Measurements from ENCODE around the gene PRELID3B.

Gene PRELID3B

DNA sequence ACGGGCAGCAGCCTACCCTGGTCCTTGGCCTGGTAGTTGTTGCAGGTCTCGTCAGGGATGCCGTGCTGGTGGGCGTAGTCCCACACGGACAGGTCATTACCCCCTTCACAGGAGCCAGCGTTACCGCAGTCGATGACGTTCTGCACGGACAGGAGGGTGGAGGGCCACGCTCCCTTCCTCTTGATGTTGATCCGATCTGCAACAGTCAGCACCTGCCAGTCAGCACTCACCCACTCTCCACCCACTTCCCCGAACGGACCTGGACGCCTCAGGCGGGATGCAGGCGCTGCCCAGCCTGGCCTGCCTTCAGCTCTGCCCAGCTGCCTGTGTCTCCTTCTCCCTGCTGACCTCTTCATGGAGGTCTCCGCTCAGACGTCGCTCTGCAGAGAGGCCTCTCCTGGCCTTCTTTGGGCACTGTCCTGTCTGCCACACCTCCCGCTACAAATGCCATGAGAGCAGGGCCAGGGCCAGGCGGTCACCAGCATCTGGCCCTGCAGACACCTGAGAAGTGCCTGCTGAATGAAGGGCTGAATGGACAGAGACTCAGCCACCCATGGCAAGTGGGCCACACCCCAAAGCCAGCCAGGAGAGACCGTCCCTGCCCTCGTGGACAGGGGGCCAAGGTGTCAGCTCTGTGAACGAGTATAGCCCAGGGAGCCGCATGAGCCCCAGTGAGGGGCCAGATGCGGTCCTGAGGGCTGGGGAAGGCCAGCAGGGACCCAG, 41.0 kb downstream of the PRELID3B start:
- peak in 3 of 10 donors; percentile 62 to 72 (median 67) for DNase-seq
- intact Hi-C loops (cut with DNase I): no loop called here

DNA sequence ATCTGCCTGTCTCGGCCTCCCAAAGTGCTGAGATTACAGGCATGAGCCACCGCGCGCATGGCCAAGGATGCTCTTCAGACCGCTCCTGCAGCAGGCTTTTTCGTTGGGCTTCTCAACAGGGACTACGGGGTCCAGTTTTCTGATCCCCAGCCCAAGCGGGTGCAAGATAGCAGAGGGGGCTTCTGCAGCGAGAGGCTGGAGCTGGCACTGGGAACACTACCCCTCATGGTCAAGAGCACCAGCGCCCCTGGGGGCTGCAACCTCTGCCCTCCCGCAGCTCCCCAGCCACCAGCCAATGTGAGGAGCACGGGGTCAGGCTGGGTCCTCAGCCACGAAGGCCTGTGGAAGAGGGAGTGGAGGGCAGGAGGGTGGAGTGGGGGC, 41.5 kb downstream of the PRELID3B start:
- DNase-seq: peak in 2 of 10 donors; percentile 54 to 75
- intact Hi-C loops (cut with DNase I): no loop called here

DNA sequence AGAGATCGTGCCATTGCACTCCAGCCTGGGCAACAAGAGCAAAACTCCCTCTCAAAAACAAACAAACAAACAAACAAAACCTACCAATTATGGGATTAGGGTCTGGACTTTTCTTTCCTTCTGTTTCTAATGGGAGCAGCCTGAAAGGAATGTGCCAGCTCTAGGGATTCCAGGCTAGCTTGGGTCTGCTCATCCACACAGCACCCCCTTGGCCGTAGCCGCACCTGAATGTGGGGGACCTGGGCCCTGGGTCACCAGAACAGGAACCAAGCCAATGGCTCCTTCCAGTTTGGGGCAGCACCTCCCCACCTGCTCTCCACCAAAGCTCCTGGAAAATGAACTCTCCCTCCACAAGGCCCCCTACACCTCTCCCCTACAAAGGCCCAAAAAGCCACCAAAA, 42.3 kb downstream of the PRELID3B start:
- peak in 1 of 10 donors; percentile 6 for DNase-seq
- intact Hi-C loops (cut with DNase I): no loop called here

DNA sequence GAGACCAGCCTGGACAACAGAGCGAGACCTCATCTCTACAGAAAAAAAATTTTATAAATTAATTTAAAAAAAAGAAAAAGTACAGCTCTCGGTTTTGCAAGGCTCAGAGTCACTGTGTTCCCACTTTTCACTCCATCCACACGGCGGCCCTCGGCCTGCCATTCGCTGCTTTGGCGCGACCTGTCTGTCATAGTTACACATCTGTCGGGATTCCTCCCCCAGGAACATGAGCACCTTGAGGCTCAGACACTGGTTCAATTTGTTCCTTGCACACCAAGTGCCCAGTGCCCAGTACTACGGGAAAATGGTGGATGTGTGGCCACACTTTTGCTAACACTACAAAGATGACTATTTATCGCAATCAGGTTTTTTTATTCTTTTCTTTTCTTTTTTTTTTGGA, 43.9 kb downstream of the PRELID3B start:
- peak in 2 of 10 donors; percentile 40 to 83 for DNase-seq
- intact Hi-C loops (cut with DNase I): no loop called here

DNA sequence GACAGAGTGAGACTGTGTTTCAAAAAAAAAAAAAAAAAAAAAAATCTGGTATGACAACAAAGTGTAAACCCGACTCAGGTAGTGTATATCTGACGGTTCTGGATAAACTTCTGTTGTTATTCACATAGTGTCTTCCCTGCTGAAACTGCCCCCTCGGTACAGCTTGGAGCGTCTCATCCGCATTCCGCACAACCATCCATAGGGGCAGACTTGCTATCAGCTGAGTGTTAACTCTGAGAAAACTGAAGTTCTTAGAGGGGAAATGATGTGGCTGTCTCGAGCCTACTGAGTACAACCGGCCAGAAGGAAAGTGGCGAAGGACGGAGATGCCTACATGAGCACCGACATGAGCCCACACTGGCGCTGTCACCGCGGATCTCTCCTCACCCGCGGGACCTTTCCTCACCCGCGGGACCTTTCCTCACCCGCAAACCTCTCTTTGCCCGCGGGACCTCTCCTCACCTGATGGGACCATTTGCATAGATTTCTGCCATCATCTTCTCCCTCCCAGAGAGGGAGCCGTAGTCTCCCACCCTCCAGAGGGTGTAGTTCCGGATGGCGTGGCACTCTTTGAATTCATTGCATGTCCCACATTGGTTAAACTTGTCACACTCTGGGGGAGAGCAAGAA, 45.3 kb downstream of the PRELID3B start:
- DNase-seq: peak in 2 of 10 donors; percentile 16 to 64

DNA sequence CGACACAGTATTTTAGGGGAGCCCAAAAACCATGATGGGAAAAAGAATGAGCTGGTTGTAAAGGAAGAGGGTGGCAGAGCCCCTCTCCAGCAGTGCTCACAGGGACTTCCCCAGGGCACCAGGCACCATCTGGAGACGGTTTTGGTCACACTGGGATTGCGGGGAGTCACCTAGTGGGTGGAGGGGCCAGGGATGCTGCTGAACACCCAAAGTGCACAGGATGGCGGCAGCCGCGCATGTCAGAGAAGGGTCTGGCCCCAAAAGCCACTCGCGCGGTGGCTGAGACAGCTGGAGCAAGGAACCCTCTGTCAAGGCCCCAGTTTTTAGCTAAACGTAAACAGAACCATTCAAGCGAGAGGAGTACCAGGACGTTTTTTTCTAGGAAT, 46.4 kb downstream of the PRELID3B start:
- peak in 2 of 10 donors; percentile 30 to 68 for DNase-seq

More for the DNA sequence above, 45.3 kb downstream of the PRELID3B start:
- intact Hi-C loops (cut with DNase I): no loop called here

DNA sequence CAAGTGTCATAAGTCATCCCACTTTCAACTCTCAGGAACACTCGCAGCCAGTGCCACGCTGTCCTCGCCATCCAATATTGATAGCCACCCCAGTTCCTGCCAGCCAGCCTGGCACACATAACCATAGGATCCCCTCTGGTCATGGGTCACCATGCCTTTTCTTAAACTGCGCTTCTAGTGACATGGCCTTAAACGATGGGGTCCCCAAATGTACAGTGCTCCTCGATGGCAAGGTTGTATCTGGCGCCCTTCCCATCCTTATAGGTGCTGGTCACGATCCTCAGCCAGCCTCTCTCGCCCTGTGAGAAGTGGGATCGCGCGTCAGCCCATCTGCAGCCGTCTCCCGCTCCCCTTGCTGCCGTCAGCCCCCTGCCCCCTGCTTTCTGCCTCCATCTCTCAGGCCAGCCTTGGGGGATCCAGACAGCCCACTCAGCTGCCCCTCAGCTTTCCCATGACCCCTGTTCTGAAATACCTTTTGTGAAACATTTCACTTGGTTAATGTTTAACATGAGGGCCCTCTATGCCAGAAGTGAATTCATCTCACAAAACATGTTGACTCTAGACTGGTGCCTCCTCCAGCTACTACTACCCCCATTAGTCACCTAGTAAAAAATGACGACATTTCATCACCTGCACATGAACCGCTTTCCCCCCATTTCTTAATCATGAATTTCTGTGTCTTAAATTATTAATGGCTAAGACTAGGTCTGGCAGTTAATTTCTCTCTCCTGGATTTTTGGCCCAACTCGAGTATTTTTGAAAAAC, 46.9 kb downstream of the PRELID3B start:
- intact Hi-C loops (cut with DNase I): no loop called here
- DNase-seq: peak in 2 of 10 donors; percentile 15 to 77

More for the DNA sequence above, 46.4 kb downstream of the PRELID3B start:
- intact Hi-C loops (cut with DNase I): no loop called here

DNA sequence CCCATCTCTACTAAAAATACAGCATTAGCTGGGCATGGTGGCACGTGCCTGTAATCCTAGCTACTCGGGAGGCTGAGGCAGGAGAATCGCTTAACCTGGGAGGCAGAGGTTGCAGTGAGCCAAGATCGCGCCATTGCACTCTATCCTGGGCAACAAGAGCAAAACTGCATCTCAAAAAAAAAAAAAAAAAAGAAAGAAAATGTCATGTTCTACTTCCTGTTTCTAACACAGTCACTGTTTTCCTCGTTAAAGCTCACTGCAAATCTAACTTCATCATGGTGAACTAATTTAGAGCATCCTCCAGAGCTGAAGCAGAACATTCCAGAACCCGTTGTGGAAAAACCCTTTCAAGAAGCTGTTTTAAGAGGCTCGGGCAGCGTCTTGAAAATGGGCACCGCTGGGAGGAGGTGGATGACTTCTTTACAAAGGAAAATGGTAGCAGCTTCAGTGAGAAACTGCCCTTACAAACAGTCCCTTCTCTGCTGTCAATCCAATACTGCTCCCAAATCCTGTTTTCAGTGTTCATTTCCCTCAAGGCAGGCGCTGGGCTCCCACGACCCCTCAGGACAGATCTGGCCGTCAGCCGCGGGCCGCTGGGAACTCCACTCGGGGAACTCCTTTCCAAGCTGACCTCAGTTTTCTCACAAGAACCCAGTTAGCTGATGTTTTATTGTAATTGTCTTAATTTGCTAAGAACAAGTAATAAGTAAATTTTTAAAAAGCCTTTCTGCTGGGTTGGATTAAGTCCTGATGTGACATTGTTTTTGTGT, 48.0 kb downstream of the PRELID3B start:
- intact Hi-C loops (cut with DNase I): no loop called here
- peak in 2 of 10 donors; percentile 45 to 61 for DNase-seq

DNA sequence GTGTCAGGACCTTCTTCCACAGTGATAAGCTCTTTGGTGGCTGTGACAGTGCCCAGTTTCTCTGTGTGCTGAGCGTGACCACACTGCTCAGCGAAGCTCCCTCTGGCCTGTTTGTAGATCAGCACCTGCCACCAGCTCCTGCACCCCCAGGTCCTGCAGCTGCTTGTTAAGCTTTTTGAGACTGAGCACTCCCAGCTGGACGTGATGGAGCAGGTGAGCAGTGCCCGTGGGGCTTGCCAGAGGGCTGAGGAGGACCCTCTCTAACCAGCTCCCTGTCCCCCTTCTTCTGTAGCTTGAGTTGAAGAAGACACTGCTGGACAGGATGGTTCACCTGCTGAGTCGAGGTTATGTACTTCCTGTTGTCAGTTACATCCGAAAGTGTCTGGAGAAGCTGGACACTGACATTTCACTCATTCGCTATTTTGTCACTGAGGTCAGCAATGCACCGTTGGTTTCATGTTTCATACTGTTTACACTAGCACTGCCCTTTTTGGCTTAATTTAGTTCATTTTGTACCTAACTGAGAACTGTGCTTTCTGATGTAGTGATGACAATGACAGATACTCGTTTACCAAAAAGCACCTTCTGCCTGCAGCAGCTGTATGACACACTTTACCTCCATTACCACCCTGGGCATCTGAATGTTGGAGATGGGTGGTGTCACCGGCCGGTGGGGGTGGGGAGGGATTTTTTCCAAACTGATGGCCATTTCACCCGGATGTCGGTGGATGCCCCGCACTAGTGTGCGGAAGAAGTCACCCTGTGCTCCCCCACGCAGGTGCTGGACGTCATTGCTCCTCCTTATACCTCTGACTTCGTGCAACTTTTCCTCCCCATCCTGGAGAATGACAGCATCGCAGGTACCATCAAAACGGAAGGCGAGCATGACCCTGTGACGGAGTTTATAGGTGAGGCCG, 49.0 kb downstream of the PRELID3B start:
- intact Hi-C loops (cut with DNase I): no loop called here
- DNase-seq: peak in 1 of 10 donors; percentile 70

DNA sequence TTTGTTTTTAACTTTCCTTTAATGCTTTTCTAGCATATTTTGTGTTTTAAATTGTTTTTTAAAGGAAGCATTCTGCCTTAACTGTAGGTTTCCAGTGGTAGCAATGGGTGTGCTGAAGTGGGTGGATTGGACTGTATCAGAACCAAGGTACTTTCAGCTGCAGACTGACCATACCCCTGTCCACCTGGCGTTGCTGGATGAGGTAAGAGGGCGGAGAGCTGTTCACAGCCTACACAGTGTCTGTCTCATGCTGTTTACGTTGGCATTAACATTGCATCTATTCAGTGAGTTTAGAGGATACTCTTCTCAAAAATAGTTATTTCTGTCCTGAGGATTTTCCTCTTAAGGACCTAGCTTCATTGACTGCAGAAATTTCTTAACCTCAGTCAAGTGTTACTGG, 49.7 kb downstream of the PRELID3B start:
- intact Hi-C loops (cut with DNase I): no loop called here
- DNase-seq: no peak

DNA sequence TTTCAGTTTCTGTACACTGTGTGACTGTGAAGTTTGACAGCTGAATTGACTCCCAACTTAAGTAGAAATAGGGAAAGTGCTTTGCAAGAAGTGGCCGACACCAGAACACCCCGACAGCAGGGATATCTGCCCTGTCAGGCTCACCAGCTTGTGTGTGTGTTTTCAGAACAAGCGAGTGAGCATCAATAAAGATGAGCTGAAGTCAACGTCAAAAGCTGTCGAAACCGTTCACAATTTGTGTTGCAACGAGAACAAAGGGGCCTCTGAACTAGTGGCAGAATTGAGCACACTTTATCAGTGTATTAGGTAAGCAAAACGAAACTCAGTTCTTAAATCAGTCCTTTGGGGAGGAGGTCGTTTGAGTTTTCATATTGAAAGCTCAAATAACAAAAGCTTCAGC, 50.9 kb downstream of the PRELID3B start:
- intact Hi-C loops (cut with DNase I): no loop called here
- DNase-seq: peak in 1 of 10 donors; percentile 57

DNA sequence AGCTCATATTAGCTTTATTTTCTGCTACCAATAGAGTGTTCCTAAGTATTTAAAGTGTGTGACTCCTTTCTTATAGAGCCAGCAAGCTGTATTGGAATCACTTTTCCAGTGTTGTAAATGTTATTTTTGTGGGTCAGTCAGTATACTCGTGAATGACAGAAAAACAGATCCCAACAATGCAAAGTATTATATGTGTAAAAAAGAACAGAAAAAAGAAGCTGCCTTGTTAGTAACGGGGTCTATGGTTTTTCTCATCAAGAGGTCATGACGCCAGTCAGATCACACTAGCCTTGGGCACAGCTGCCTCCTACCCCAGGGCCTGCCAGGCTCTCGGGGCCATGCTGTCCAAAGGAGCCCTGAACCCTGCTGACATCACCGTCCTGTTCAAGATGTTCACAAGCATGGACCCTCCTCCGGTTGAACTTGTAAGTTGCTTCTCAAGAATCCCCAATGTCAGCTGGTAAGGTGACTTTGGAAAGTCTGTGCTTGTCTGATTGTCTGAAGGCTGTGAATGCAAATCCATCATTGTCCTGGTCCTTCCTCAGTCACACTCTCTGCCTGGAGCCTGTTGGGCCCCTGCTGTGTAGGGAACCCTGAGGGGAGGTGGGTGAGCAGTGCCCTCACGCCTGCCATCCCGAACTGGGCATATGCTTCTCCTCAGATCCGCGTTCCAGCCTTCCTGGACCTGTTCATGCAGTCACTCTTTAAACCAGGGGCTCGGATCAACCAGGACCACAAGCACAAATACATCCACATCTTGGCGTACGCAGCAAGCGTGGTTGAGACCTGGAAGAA, 51.7 kb downstream of the PRELID3B start:
- peak in 3 of 10 donors; percentile 14 to 75 (median 67) for DNase-seq
- intact Hi-C loops (cut with DNase I): no loop called here

DNA sequence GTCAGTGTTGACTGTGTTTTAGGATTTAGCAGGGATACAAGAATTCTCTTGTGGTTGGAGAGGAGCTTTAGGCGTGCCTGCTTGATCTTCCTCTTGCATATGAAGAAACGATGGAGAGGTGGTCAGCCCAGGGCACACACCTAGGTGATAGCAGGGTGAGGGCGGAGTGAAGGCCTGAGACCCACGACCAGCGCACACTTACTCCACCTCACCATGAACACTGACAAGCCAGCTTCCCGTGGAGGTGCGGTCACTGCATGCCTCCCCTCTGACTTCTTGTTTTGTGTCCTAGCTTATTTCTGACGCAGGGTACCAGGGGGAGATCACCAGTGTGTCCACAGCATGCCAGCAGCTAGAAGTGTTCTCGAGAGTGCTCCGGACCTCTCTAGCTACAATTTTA, 53.4 kb downstream of the PRELID3B start:
- intact Hi-C loops (cut with DNase I): no loop called here
- peak in 1 of 10 donors; percentile 27 for DNase-seq

DNA sequence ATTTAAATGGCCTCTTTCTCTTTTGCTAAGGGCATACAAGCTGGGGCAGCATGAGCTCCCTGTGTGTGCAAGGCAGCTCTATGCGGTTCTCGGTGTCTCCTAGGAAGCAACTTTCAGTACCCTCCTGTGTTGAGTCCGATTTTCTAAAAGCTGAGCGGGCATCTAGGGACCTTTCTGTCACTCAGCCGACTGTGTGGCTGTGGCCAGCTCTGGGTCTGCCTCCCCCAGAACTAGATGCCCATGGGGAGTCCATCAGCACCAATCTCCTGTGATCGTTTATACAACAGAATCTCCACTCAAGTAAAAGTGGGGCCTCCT, 54.1 kb downstream of the PRELID3B start:
- intact Hi-C loops (cut with DNase I): no loop called here
- no peak for DNase-seq

DNA sequence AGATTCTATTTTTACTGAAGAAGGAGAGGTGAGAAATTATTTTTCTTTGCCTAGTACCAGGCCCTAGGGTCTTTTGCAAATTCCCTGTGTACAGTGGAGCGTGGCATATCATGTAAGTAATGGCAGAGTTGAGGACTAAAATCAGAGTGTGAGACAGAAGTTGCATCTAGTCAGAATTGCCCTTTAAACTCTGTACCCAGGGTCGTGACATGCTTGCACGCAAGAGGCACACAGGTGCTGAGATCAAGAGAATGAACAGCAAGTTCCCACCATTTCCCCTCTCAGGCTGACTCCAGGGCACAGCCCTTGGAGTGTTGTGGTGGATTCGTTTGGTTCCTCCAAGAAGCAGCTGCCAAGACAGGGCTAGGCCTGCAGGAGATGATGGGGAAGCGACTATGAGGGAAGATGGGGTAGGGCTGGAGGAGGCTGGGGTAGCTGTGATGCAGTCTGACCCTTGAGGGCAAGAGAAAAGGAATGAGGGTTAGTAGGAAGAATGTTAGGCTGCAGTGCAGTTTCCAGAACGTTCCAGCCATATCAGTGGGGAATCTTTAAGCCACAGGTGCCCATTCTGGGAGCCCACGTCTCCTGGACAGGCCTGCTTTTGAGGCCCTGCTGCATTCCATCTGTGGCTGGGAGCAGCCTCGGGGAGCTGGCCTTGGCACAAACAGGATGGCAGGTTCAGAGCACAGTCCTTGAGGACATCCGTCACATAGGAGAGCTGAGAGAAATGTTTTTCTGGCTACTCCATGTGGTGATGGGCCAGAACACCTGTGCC, 54.6 kb downstream of the PRELID3B start:
- intact Hi-C loops (cut with DNase I): no loop called here
- DNase-seq: peak in 1 of 10 donors; percentile 31

DNA sequence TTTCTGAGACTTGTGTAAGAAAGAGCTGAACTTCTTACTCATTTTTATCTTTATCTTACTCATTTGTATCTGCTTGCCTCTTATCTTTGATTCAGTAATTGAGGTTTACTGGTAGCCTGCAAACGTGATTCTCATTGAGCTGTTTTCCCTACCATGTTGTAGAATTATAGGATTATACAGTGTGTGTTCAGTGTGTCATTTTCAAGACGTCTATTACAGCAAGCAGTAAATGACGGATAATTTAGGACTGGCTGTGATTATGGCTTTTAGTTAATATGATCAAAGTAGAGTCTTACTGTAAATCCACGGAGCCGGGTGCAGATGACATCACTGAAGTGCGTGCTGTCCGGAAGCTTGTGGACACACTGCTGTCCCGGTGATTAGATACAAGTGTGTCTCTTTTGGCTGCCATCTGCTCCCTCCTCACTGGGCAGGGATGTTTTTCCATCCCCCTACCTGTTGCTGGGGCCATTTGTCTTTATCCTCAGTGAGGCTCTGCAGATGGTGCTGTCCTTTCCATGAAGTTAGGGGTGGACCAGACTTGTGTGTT, 55.5 kb downstream of the PRELID3B start:
- DNase-seq: peak in 1 of 10 donors; percentile 16
- intact Hi-C loops (cut with DNase I): no loop called here

DNA sequence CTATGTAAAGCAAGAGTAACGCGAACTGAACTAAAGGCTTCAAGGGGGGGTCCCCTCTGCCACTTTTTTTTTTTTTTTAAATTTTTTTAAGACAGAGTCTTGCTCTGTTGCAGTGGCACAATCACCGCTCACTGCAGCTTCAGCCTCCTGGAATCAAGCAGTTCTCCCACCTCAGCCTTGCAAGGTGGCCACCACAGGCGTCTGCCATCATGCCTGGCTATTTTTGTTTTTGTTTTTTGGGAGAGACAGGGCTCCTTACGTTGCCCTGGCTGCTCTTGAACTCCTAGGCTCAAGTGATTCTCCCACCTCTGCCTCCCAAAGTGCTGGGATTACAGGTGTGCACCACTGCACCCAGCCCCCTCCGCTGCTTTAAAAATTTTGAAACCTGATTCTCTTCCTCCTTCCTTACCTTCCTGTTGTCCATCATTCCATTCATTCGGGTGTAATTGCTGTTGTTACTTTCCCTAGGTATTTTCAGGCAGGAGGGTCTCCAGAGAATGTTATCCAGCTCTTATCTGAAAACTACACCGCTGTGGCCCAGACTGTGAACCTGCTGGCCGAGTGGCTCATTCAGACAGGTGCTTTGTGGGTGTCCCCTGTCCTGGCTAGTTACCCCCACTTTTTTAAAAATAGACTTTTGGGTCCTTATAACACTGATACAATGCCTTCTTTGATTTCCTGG, 56.2 kb downstream of the PRELID3B start:
- intact Hi-C loops (cut with DNase I): no loop called here
- DNase-seq: peak in 1 of 10 donors; percentile 55

All from posterior cingulate gyrus (tissue), 11 donors.